AG09309 (cell line): ENCODE results near the gene IL17REL.

Experiments used
- DNase-seq: peaks from one replicate; pipeline ENCODE4 v3.0.0-alpha.2; 2010; ENCODE audit warnings: low read depth
- H3K4me3 ChIP-seq: 2 replicates; pipeline ENCODE4 v1.5.1; 2011; ENCODE audit warnings: mild to moderate bottlenecking, low read depth, low read length, moderate library complexity; ENCODE audit not compliant: control insufficient read depth
- CTCF ChIP-seq: IDR thresholded peaks from 2 replicates; pipeline ENCODE4 v1.5.1; 2011; ENCODE audit warnings: mild to moderate bottlenecking, low read depth, low read length, inconsistent platforms; ENCODE audit not compliant: insufficient read depth, control insufficient read depth; ENCODE audit errors: missing control alignments

IL17REL gene

DNA sequence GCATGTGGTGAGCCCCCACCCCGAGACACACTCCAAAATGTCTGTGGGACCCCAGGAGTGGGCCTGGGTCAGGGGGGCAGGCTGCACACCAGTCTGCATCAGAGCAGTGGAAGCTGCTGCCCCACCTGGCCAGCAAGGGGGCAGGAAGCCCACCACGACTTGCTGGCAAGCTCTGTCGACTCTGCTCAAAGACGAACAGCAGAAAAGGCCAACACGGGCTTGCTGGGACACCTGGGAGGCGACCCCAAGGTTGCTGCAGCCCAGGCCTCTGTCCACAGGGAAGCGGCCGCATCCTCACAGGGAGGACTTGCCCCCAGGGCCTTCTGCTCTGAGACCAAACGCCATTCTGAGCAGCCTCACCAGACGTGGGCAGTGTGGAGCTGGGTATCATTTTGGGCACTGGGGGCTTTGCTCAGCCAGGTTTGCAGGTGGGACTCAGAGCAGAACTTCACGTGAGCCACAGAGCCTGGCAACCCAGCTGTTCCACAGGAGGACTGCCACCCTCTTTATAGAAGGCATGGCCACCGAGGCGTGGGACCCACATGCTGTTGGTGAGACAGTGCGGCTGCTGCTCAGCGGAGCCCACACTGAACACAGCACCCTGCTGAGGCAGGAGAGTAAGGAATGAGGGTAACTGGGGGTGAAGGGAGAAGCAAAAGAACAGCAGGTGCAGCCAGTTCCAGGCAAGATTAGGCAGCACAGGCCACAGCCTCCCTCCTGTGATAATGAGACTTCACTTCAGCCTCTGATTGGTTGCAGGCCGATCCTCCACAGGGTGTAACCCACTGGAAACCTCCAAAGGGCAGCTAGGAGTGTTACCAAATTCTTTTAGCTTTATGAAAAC is 11.0 kb downstream of the IL17REL start:
- no peak for TF ChIP-seq CTCF
- no peak for DNase-seq
- no peak overlapping the region for H3K4me3 ChIP-seq

- TF ChIP-seq CTCF = no peak
Measured at GRCh38 chr22:50000587-50001387, 11.8 kb downstream of the IL17REL start.

GRCh38 chr22:49999946-50000586 is 12.5 kb downstream of the IL17REL start:
- no peak for DNase-seq
- no peak for TF ChIP-seq CTCF
- H3K4me3 ChIP-seq = no peak overlapping the region

More at GRCh38 chr22:50000587-50001387, 11.8 kb downstream of the IL17REL start:
- no peak for DNase-seq
- no peak overlapping the region for H3K4me3 ChIP-seq

DNA sequence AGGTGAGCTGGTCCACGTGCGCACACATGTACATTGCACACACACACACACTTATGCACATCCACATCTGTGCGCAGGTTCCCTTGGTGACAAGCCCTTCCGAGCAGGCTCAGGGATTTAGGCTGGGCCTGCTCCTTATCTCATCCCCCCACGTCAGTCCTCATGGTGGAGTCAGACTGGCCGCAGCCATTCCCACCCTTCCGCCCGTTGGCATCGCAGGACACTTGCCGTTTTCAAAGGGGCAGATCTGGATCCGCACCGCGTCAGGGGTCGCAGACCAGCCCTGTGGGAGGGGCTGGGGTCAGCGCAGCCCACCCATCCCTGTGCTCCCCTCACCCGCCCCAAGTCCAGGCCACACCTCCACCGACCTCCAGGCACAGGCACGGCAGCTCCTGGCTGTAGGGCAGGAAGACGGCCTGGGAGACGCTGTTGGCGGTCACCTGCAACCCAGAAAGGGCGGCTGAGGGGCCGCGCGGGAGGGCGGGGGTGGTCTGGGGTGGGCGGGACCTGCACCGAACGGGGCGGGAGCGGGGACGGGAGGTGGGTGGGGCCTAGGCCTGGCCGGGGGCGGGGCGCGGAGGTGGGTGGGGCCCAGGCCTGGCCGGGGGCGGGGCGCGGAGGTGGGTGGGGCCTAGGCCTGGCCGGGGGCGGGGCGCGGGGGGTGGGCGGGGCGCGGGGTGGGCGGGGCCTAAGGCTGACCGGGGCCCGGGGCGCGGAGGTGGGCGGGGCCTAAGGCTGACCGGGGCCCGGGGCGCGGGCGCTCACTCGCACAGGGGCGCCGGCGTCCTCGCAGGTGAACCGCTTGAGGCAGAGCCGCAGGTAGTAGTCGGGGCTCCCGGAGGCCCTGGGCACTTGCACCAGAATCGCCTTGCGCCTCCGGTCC is 13.3 kb downstream of the IL17REL start:
- H3K4me3 ChIP-seq = no peak overlapping the region
- DNase-seq = no peak
- no peak for TF ChIP-seq CTCF

DNA sequence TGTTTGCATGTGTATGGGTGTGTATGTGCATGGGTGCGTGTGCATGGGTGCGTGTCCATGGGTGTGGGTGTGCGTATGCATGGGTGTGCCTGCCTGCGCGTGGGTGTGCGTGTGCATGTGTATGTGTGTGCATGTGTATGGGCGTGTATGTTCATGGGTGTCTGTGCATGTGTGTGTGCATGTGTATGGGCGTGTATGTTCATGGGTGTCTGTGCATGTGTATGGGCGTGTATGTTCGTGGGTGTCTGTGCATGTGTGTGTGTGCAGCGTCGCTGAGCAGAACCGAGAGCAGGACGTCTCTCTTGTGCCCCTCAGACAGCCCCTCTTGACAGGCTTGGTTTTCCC is 13.9 kb downstream of the IL17REL start:
- no peak overlapping the region for H3K4me3 ChIP-seq
- no peak for TF ChIP-seq CTCF
- no peak for DNase-seq

DNA sequence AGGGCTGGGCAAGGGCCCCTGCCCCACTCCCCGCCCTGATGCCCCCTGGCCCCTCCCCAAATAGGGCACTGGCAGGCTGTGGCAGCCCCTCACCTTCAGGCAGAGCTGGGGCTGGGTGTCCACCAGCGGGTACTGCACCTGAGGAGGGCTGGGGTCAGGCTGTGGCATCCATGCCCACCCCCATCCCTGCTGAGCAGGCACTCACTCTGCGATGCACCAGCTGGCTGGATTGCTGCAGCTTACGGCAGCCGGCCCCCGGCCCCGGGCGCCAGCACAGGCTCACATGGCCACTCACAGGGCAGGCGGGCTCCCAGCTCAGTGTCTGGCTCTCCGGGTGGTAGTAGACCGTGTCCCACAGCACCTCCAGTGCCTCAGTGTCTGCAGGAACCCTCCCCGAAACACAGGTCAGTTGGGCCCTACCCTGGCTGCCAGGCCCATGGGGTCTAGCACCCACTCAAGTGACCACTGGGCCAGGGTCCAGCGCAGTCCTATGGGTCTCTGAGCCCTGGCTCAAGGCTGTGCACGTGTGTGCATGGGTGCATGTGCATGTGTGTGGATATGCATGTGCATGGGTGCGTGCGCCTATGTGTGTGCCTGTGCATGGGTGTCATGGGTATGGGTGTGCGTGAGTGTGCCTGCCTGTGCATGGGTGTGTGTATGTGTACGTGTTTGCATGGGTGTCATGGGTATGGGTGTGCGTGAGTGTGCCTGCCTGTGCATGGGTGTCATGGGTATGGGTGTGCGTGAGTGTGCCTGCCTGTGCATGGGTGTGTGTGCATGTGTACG is 14.4 kb downstream of the IL17REL start:
- TF ChIP-seq CTCF = no peak
- DNase-seq = no peak
- H3K4me3 ChIP-seq = no peak overlapping the region
